NOMO-1 treated with dmso at 0.1 percent for 144 hours (cell line): ENCODE data around the gene WDR4.
A peak's percentile ranks its signal among the peaks of the same experiment; 100 is the strongest.
"Not testable (repeated sequence)": the region's sequence is repeated elsewhere in the genome, so short reads cannot be mapped to it uniquely, and the experiment has no call there.

Experiments used
- DNase-seq: peaks from one replicate; lab custom pipeline; 2025; ENCODE audit not compliant: unreplicated experiment; lab: John Stamatoyannopoulos, UW

The WDR4 gene

DNA sequence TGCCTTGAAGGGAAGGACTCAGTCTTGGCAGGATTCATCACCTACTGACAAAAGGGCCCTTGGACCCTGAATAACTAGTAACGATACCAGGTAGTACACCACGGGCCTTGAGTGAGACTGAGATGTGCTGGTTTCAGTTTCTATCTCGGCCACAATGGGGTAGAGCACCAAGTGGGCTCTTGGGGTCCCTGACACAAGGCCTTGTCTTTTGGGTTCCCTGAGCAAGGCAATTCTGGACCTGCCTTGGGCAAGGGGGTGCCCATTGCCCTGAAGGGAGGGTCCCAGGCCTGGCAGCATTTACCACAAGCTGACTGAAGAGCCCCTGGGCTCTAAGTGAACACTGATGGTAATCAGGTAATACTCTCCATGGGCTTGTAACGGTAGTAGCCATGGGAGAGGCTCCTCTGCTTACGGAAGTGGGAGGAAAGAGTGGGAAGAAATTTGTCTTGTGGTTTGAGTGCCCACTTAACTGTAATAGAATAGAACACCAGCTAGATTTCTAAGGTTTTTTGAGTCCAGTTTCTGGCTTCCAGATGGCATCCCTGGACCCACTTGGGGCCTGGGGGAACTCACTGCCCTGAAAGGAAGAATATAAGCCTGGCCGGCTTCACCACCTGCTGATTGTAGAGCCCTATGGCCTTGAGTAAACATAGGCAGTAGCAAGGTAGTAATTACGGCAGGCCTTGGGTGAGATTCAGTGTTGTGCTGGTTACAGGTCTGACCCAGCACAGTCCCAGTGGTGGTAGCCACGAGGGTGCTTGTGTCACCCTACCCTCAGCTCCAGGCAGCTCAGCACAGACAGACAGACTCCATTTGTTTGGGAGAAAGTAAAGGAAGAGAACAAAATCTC, 58.5 kb downstream of the WDR4 start:
- no peak for DNase-seq

GRCh38 chr21:42819861-42820615, 59.3 kb downstream of the WDR4 start:
- no peak for DNase-seq

DNA sequence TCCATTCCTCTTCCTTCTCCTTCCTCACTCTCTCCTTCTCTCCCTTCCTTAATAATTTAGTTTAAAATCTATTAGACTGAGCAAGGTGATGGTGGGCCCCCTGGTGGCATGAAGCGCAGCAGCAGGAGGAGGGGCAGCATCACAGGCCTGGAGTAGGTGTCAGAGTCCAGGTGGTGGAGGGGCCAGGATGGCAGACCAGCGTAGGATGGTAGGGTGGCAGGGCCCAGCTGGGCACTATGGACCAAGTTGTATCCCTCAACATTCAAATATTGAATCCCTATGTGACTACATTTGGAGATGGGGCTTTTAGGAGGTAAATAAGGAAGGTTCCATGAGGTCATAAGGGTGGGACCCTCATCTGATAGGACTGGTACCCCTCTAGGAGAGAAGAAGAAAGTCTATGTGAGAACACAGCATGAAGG, 61.0 kb downstream of the WDR4 start:
- DNase-seq: peak; percentile 3

- DNase-seq: no peak
Measured at GRCh38 chr21:42815217-42815616, 64.1 kb downstream of the WDR4 start.

GRCh38 chr21:42812528-42813241, 66.7 kb downstream of the WDR4 start:
- DNase-seq: not testable (repeated sequence)

DNA sequence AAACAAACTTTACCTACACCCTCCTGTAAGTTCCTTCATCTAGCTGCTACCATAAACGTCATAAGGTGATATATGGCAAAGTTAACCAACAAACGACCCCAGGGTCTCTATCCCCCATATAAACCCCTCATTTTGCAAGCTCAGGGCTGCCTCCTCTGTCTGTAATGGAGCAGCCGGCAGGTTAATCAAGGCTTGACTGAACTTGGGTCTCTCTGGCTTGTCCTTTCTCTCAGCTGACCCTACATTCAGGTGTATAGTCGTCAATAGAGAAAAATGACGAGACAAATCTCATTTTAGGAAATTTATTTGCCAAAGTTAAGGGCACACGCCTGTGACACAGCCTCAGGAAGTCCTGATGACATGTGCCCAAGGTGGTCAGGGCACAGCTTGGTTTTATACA, 67.4 kb downstream of the WDR4 start:
- DNase-seq: no peak

- no peak for DNase-seq
Measured at GRCh38 chr21:42809577-42810475, 69.5 kb downstream of the WDR4 start.

DNA sequence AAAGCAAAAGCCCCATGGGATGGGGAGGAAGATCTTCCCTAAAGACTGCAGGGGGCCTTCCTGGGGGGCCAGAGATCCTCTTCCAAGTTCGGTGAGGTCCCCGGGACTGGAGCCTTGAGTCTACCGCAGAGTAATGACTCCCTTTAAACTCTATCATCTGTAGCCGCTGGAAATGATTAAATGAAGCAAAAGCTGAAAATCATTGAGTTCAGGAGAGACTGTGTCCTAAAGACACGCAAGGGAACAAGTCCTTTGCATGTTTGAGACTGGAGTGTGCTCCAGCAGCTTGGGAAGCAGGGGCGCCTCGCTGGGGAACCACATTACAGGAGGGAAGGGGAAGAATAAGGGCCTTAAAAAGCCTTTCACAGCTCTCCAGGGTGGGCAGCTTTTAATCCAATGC, 70.2 kb downstream of the WDR4 start:
- no peak for DNase-seq

DNA sequence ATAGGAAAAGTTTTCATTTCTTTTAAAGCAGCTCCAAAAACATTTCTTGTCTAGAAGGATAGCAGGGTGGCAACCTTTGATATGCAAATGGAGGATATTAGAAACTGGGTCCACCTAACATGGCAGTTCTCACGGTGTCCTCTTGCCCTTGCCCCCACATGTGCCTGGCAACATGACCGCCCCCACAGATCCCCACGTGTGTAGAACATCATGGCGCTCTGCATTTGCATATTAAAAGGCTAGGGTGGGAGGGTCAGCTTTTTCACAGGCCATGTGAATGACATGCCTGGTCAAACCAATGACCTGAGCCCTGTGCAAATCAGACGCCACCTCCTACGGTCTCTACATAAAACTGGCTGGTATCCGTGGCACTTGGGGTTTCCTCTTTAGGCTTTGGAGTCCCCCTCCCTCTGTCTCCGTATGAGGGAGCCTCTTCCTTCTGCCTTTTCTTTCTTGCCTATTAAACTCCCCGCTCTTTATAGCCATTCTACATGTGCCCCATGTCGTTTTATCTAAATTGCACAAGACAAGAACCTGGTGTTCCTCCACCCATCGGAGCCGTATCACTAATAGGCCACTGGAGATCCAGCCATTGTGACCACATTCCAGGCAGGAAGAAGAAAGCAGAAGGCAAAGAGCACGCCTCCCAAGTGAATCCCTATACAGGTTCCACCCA, 71.3 kb downstream of the WDR4 start:
- no peak for DNase-seq

- DNase-seq: not testable (repeated sequence)
Measured at GRCh38 chr21:42807293-42807895, 71.9 kb downstream of the WDR4 start.

GRCh38 chr21:42806509-42807140, 72.7 kb downstream of the WDR4 start:
- no peak for DNase-seq

- not testable (repeated sequence) for DNase-seq
Measured at GRCh38 chr21:42801616-42802015, 77.7 kb downstream of the WDR4 start.

DNA sequence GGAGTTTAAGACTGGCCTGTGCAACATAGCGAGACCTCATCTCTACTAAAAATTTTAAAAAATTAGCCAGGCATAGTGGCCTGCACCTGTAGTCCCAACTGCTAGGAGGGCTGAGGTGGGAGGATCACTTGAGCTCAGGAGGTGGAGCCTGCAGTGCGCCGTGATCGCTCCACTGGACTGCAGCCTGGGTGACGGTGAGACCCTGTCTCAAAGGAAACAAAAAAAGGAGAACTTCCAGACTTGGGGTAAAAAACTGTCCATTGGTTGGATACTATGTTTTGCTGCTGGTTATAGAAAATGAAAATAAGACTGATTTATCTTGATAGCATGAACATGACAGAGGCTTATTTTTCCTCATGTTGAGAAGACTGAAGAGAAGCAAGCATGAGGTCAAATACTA, 79.4 kb downstream of the WDR4 start:
- no peak for DNase-seq

DNA sequence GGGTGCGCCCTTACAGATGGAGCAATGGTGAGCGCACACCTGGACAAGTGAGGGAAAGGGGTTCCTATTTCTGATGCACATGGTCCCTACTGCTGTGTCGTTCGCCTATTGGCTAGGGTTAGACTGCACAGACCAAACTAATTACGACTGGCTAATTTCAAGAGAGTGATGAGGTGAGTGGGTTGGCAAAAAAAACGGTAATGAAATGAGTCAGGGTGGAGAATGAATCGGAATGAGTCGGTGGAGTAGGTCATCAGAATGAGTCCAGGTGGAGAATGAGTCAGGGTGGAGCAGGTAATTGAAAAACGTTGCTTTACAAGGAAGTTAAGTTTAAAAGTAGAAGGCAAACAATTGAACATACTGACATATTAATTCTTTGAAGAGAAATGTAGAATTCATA, 79.8 kb downstream of the WDR4 start:
- DNase-seq: no peak
